ENCODE data around the gene HSBP1. TPM values are rescaled to one million over a fixed set of nuclear protein-coding genes. Genes with fewer than 3 reads are reported as not detected.

The HSBP1 gene
- total RNA-seq, 6 donors from 2014 or later = 17.5 to 106 (median 39.4) TPM

GRCh38 chr16:83819361-83819760 is 11.6 kb downstream of the HSBP1 start:
- Histone ChIP-seq H3K27me3 (no peaks in the 10 kb centered on the region), H3K9me3 (no peaks in the 10 kb centered on the region), H3K27ac (no peak overlapping the region), H3K4me3 (no peak overlapping the region), H3K36me3 (no peaks in the 10 kb centered on the region), H3K4me1 (peaks cover 0 to 5% (median 4%) of the 10 kb centered on the region in 4 donors)
- DNase-seq (no peak), ATAC-seq (ENCODE audit: low FRiP score in 2 of 2) (no peak)
- TF ChIP-seq CTCF (IDR thresholded peaks at IDR 0.05) (no peak), POLR2A (IDR thresholded peaks at IDR 0.05) (no peak), EP300 (IDR thresholded peaks at IDR 0.05) (no peak), POLR2AphosphoS5 (IDR thresholded peaks at IDR 0.05) (no peak)
- 52 to 65% methylated on average over 8 of the region's 8 CpGs for WGBS, 2 donors

GRCh38 chr16:83826146-83826913 is 18.6 kb downstream of the HSBP1 start:
- H3K36me3 ChIP-seq = no peaks in the 10 kb centered on the region
- no peak for TF ChIP-seq POLR2A (IDR thresholded peaks at IDR 0.05)
- TF ChIP-seq POLR2AphosphoS5 (IDR thresholded peaks at IDR 0.05) = peak; percentile 5 to 10
- TF ChIP-seq EP300 (IDR thresholded peaks at IDR 0.05) = peak in 1 of 4 donors; percentile 5
- peak; percentile 88 to 94 (median 90) for TF ChIP-seq CTCF (IDR thresholded peaks at IDR 0.05)
- peaks cover 0 to 8% (median 4%) of the 10 kb centered on the region in 4 donors for H3K4me1 ChIP-seq
- H3K4me3 ChIP-seq = no peak overlapping the region
- DNase-seq (peak; percentile 88 to 89), ATAC-seq (ENCODE audit: low FRiP score in 2 of 2) (peak; percentile 94 to 95)
- 37 to 42% methylated on average over 21 of the region's 21 CpGs for WGBS, 2 donors
- H3K27me3 ChIP-seq = no peaks in the 10 kb centered on the region
- no peaks in the 10 kb centered on the region for H3K9me3 ChIP-seq
- no peak overlapping the region for H3K27ac ChIP-seq

GRCh38 chr16:83830091-83830768 is 22.5 kb downstream of the HSBP1 start:
- Histone ChIP-seq H3K27me3 (no peaks in the 10 kb centered on the region), H3K4me3 (no peak overlapping the region), H3K9me3 (no peaks in the 10 kb centered on the region), H3K36me3 (no peaks in the 10 kb centered on the region), H3K4me1 (peaks cover 0 to 8% (median 4%) of the 10 kb centered on the region in 4 donors), H3K27ac (no peak overlapping the region)
- peak in 1 of 2 donors; percentile 72 for DNase-seq
- ATAC-seq (ENCODE audit: low FRiP score in 2 of 2) = no peak
- WGBS, 2 donors = 87 to 90% methylated on average over 20 to 33 of the region's 33 CpGs
- no peak for TF ChIP-seq POLR2A (IDR thresholded peaks at IDR 0.05)
- no peak for TF ChIP-seq POLR2AphosphoS5 (IDR thresholded peaks at IDR 0.05)
- no peak for TF ChIP-seq EP300 (IDR thresholded peaks at IDR 0.05)
- TF ChIP-seq CTCF (IDR thresholded peaks at IDR 0.05) = no peak

GRCh38 chr16:83830769-83831455 is 23.1 kb downstream of the HSBP1 start:
- TF ChIP-seq POLR2A (IDR thresholded peaks at IDR 0.05) (no peak), CTCF (IDR thresholded peaks at IDR 0.05) (no peak)
- Histone ChIP-seq H3K36me3 (no peaks in the 10 kb centered on the region), H3K9me3 (no peaks in the 10 kb centered on the region), H3K27ac (no peak overlapping the region), H3K4me3 (no peak overlapping the region), H3K27me3 (no peaks in the 10 kb centered on the region), H3K4me1 (peaks cover 0 to 6% (median 4%) of the 10 kb centered on the region in 4 donors)
- ATAC-seq (ENCODE audit: low FRiP score in 2 of 2) (no peak), DNase-seq (no peak)
- WGBS, 2 donors = 81% methylated on average over 13 of the region's 13 CpGs
